Measurements from ENCODE around the gene NTSR1.
A peak's percentile ranks its signal among the peaks of the same experiment; 100 is the strongest.

NTSR1 gene

GRCh38 chr20:62708591-62709536 is at the start of gene NTSR1:
Gene NTSR1 (plus strand): TSS chr20:62708836. CDS start chr20:62709208, 372 bp downstream.
- no peak for DNase-seq (ENCODE audit: low read depth in 2 of 3, low spot score in 1 of 3)

DNA sequence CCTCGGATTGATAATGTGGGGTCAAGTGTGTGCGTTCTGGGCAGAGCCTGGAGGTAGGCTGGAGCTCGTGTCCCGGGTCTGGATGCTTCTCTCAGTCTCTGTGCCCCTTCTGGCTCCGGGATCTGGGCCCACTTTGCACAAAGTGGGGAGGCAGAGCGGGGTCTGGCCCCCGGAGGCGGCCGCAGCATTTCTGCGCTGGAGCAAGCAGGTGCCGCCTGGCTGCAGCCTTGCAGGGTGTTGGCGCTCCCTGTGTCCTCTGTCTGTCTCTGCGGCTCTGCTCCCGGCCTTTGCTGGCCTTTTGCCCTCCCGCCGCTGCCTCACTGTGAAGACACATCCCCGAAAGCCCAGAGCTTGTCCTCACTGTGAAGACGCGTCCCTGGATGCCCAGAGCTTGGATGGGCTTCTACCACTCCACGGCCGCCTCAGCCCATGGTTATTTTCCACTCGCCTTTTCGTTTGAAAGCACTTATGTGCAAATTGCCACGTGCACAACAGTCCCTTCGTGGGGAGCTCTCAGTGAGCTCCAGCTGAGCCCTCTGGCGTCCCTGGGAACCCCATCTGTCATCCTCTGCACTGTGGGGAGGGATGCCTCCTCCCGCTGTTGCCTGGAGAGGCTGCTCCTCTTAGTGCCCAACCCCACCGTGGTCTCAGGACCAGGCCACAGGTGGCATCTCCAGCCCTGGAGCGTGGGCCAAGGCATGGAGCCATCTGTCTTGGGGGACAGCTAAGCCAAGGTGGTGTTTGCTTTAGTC is 49.0 kb upstream of the NTSR1 start:
- DNase-seq (ENCODE audit: low read depth in 2 of 3, low spot score in 1 of 3), result no peak

DNA sequence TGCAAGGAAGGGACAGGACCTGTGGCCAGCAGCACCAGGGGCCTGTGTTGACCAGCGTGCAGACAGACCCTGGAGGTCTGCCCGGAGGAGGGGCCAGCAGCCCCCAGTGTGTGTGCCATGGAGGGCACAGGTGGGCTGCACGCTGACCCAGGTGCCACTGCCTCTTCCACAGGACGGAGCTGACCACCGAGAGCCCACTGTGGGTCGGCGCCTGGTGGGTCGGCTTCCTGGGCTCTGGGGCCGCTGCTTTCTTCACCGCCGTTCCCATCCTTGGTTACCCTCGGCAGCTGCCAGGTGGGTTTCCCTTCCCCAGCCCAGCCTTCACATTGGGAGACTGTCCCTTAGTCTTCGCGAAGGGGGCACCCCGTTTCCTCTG is 48.4 kb upstream of the NTSR1 start:
- DNase-seq (ENCODE audit: low read depth in 2 of 3, low spot score in 1 of 3), result no peak

DNA sequence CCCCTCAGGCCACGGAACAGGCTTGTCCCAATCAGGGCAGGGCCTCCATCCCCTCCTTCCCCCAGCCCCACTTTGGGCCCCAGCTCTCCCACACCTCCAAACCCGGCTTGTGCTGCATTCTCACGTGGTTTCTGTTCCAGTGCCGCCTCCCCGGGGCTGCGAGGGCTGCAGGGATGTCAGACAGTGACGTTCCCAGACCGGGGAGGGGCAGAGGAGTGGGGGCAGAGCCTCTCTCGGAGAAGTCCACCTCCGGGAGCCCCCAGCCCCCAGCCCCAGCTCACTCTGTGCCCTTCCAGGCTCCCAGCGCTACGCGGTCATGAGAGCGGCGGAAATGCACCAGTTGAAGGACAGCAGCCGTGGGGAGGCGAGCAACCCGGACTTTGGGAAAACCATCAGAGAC is 47.9 kb upstream of the NTSR1 start:
- no peak for DNase-seq (ENCODE audit: low read depth in 2 of 3, low spot score in 1 of 3)

DNA sequence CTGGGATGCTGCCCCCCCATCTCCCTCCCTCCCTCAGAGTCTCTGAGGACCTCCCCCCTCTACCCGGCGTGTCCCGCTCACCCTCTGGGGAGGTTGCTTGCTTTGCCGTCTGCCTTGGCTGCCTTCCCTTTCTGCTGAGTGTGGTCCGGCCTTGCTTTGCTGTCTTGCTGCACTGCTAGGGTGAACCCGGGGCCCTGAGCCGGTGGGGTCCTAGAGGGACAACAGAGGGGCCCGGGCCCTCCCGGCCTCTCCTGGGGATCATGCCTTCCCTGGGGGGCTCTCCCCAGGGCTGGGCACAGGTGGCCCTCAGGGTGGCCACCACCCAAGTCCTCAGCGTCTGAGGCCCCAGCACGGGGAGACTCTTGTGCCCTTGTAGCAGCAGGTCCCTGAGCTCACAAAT is 47.0 kb upstream of the NTSR1 start:
- DNase-seq (ENCODE audit: low read depth in 2 of 3, low spot score in 1 of 3), result no peak

GRCh38 chr20:62662422-62662821 is 46.2 kb upstream of the NTSR1 start:
- no peak for DNase-seq (ENCODE audit: low read depth in 2 of 3, low spot score in 1 of 3)

DNA sequence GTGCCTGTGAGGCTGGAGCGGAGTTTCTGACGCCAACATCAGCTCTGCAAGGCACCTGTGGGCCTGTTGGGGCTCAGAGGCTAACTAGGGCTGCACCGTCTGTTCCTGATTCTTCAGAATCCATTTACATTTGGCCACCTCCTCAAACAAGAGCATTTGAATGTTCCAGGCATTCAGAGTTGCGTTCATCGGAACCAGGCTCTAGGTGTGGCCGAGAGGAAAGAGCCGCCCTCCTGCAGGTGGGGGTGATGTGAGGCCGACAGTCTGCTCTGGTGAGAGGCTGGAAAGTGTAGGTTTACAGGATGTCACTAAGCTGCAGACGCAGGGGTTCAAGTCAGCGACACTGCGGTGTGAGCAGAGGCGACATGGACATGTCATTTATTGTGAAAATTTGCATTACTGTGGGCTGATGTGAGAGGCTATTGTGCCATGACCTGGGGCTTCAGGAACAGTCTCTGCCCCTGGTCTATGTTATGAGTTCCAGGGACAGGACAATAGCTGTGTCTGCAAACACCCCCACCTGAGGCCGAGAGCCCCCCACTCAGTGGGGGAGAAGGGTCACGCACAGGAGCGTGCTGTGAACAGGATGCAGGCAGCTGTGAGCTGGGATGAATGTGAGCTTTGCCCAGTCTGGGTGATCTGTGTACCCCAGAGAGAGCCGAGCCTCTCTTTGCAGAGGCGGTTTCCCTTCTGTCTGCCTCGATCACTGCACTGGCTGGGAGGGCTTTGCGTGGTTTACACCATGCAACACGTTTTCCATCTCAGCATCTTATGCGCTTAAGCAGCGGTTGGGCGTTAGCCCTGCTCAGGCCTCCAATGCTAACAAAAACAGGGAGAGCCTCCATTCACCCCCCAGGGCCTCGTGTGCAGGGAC is 45.3 kb upstream of the NTSR1 start:
- DNase-seq (ENCODE audit: low read depth in 2 of 3, low spot score in 1 of 3), result no peak

- DNase-seq (ENCODE audit: low read depth in 2 of 3, low spot score in 1 of 3), result no peak
Observed at GRCh38 chr20:62664019-62664971, 44.3 kb upstream of the NTSR1 start.

- DNase-seq (ENCODE audit: low read depth in 2 of 3, low spot score in 1 of 3), result no peak
Observed at GRCh38 chr20:62665153-62665754, 43.4 kb upstream of the NTSR1 start.

DNA sequence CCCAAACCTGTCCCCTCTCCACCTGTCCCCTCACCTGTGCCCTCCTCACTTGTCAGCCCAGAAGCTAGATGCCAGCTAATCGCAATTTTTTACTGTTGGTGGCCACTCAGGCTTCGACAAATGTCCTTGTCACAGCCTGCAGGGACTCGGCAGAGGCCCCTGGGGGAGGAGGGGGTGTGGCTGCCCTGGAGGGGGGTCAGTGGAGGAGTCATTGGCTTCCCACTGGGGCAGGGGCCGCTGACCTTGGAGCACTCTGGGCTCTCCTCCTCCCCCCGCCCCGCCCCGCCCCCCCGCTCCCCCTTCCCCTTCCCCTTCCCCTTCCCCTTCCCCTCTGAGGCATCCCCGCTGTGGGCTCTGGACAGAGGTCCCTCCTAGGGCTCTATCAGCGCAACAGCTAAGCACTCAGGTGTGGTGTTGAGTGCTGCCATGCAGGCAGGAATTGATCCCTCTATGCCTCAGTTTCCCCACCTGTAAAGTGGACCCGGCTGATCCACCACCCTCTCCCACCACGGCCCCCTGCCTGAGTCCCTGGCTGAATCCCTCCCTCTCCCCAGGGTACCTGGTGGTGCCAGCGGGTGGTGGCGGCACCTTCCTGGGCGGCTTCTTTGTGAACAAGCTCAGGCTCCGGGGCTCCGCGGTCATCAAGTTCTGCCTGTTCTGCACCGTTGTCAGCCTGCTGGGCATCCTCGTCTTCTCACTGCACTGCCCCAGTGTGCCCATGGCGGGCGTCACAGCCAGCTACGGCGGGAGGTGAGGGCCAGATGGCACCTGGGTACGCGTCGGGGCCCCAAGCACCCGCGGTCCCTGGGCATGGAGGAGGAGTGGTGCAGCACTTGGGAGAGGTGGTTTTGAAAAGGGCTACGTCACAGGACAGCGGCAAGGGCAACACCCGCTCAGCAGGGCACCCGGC is 42.6 kb upstream of the NTSR1 start:
- DNase-seq (ENCODE audit: low read depth in 2 of 3, low spot score in 1 of 3), result no peak

GRCh38 chr20:62666736-62667529 is 41.7 kb upstream of the NTSR1 start:
- DNase-seq (ENCODE audit: low read depth in 2 of 3, low spot score in 1 of 3), result no peak

DNA sequence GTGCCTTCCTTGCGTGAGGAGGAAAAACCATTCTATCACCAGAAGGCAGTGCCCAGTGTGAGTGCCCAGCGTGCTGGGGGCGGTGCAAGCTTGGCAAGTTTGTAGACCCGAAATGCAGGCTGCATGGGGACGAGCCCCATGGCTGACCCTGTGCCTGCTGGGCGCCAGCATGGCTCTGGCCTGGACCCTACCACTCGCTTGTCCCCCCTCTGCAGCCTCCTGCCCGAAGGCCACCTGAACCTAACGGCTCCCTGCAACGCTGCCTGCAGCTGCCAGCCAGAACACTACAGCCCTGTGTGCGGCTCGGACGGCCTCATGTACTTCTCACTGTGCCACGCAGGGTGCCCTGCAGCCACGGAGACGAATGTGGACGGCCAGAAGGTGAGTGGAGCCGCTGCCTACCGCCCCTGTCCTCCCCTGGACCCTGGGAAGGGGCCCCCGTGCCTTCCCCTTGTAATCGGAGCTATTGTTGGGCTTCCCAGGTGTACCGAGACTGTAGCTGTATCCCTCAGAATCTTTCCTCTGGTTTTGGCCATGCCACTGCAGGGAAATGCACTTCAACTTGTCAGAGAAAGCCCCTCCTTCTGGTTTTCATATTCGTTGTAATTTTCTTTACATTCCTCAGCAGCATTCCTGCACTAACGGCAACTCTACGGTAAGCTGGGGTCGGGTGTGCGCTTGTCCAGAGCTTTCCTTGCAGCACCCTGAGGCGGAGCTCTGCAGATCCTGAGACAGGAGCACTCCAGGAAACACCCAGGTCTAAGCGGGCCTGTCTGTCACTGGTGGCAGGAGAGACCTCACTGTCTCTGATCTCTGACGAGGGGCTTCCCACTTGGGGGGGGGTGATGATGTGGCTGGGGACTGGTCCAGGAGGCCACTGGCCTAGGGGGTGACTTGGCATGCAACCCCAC is 40.9 kb upstream of the NTSR1 start:
- no peak for DNase-seq (ENCODE audit: low read depth in 2 of 3, low spot score in 1 of 3)

DNA sequence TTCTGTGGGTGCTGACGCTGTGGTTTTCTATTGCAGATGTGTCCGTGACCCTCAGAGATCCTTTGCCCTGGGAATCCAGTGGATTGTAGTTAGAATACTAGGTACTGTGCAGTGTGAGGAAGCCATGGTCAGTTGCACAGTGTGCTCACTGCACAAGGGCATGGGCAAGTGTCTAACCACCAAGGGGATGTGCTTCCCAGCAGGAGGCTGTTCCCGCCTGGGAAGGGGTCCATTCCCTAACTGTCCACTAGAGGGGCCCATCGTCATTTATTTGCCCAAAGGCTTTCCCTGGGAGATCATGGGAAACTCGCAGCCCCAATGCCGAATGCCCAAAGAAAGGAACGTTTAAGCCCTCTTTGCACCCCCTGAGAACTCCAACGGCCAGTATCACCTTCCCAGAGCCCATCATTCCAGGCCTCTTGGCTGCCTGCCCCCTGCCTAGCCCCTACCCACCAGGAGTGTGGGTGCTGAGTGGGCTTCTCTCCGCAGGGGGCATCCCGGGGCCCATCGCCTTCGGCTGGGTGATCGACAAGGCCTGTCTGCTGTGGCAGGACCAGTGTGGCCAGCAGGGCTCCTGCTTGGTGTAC is 40.1 kb upstream of the NTSR1 start:
- peak in 2 of 3 donors; percentile 14 to 16 for DNase-seq (ENCODE audit: low read depth in 2 of 3, low spot score in 1 of 3)

DNA sequence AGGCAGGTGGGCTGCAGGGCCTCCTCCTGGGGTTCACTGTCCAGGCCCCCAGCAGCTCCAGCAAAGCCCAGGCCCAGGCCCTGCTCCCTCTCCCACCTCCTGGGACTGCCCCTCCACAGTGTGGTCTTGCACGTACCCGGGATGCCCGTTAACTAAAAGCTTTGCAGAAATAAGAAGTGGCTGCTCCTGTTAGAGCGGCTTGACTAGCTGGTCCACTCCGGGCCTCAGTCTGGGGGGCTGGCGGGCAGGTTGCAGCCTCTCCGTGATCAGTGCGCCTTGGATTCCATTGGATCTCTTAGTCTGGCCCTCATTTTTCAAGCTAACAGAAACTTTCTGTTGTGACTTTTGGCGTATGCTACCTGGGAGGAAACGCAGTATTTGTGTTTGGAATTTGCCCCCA is 39.4 kb upstream of the NTSR1 start:
- DNase-seq (ENCODE audit: low read depth in 2 of 3, low spot score in 1 of 3), result no peak

GRCh38 chr20:62670156-62670555 is 38.5 kb upstream of the NTSR1 start:
- no peak for DNase-seq (ENCODE audit: low read depth in 2 of 3, low spot score in 1 of 3)

GRCh38 chr20:62670998-62671397 is 37.6 kb upstream of the NTSR1 start:
- no peak for DNase-seq (ENCODE audit: low read depth in 2 of 3, low spot score in 1 of 3)

- no peak for DNase-seq (ENCODE audit: low read depth in 2 of 3, low spot score in 1 of 3)
Observed at GRCh38 chr20:62671765-62672164, 36.9 kb upstream of the NTSR1 start.

Data from stimulated activated CD4-positive, alpha-beta T cell treated with anti-CD3 and anti-CD28 coated beads, Interleukin-12 subunit alpha, Interleukin-12 subunit beta, amount 100 ng/mL, for 48 hours (primary cell).